BLaER1 (cell line): ENCODE results near the gene RLF.

Source experiments
- H3K27ac ChIP-seq: shearing (Covaris generic); formaldehyde crosslinking; 2 replicates; pipeline ENCODE4 v1.8.1; 2022
- H3K27me3 ChIP-seq: shearing (Covaris generic); formaldehyde crosslinking; 2 replicates; pipeline ENCODE4 v1.8.1; 2022
- H3K36me3 ChIP-seq: shearing (Covaris generic); formaldehyde crosslinking; 2 replicates; pipeline ENCODE4 v1.8.1; 2022
- H3K4me1 ChIP-seq: shearing (Covaris generic); formaldehyde crosslinking; 2 replicates; pipeline ENCODE4 v1.8.1; 2022
- H3K4me2 ChIP-seq: shearing (Covaris generic); formaldehyde crosslinking; 2 replicates; pipeline ENCODE4 v1.8.1; 2022
- H3K4me3 ChIP-seq: shearing (Covaris generic); formaldehyde crosslinking; 2 replicates; pipeline ENCODE4 v1.8.1; 2022
- H3K9ac ChIP-seq: shearing (Covaris generic); formaldehyde crosslinking; 2 replicates; pipeline ENCODE4 v1.8.1; 2022
- H3K9me3 ChIP-seq: shearing (Covaris generic); formaldehyde crosslinking; 2 replicates; pipeline ENCODE4 v1.8.1; 2022
- H4K20me1 ChIP-seq: shearing (Covaris generic); formaldehyde crosslinking; 2 replicates; pipeline ENCODE4 v1.8.1; 2022
- Cebpa-rat ChIP-seq: shearing (Covaris generic); IDR thresholded peaks from 2 replicates; pipeline ENCODE4 v1.8.1; 2022

Gene RLF

DNA sequence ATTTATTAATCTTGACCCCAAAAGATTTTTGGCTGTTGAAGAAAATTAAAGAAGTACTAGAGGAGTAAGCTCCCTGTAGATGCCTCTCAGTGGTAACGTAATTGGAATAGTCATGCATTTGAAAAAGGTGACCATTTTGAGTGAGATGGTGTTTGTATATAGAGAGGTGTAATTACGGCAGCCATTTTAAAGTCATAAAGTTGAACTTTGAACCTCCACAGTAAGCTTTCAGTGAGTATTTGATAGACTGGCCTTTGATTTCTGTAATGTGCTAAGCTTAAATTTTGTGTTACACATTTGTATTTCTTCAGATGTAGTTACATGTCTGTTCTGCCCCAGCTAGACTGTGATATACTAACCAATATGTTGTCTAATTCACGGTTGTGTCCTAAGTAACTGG, 65.0 kb downstream of the RLF start:
- Histone ChIP-seq H3K4me3 (no peak overlapping the region), H3K36me3 (peaks cover 91% of the 10 kb centered on the region), H3K4me2 (no peak overlapping the region), H3K9ac (no peak overlapping the region), H3K9me3 (no peaks in the 10 kb centered on the region), H3K4me1 (no peaks in the 10 kb centered on the region), H3K27ac (no peak overlapping the region), H4K20me1 (peaks cover 26% of the 10 kb centered on the region), H3K27me3 (no peaks in the 10 kb centered on the region)
- no peak for TF ChIP-seq Cebpa-rat

DNA sequence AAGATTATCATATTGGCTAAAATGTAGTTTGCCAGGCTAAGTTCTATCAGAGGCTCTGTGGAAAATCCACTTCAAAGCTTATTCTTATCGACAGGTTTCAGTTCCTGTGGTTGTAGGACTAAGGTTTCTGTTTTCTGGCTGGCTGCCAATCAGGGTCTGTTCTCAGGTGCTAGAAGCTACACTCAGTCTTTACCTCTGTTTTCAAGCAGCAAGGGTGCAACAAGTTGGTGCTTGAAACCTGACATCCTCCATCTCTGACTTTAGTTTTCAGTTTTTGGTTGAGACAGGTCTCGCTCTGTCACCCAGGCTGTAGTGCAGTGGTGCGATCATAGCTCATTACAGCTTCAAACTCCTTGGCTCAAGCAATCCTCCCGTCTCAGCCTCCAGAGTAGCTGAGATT, 71.3 kb downstream of the RLF start:
- Histone ChIP-seq H3K36me3 (peaks cover 98% of the 10 kb centered on the region), H3K4me2 (no peak overlapping the region)

DNA sequence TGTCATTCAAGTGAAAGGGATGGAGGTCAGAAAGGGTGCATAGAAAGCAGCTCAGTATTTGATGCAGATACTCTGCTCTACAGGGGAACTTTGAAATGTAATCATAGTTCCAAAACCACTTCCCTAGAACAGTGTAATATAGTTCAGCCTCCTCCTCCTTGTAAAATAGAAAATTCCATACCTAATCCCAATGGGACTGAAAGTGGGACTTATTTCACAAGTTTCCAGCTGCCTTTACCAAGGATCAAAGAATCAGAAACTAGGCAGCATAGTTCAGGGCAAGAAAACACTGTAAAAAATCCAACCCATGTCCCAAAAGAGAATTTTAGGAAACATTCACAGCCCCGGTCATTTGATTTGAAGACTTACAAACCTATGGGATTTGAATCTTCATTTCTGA, 78.4 kb downstream of the RLF start:
- Histone ChIP-seq H3K36me3 (peaks cover 64% of the 10 kb centered on the region), H3K4me1 (no peaks in the 10 kb centered on the region), H3K27me3 (no peaks in the 10 kb centered on the region), H3K9ac (no peak overlapping the region), H3K4me2 (no peak overlapping the region), H3K27ac (no peak overlapping the region), H3K9me3 (no peaks in the 10 kb centered on the region), H3K4me3 (no peak overlapping the region), H4K20me1 (peaks cover 17% of the 10 kb centered on the region; the same call in 1 of the 2 replicates)
- no peak for TF ChIP-seq Cebpa-rat

More for the DNA sequence above, 71.3 kb downstream of the RLF start:
- Histone ChIP-seq H3K4me3 (no peak overlapping the region), H4K20me1 (peaks cover 42% of the 10 kb centered on the region), H3K27ac (no peak overlapping the region), H3K9me3 (no peaks in the 10 kb centered on the region), H3K4me1 (no peaks in the 10 kb centered on the region), H3K27me3 (no peaks in the 10 kb centered on the region), H3K9ac (no peak overlapping the region)
- no peak for TF ChIP-seq Cebpa-rat

GRCh38 chr1:40240390-40240789, 79.2 kb downstream of the RLF start:
- peaks cover 56% of the 10 kb centered on the region for H3K36me3 ChIP-seq
- H3K9me3 ChIP-seq = no peaks in the 10 kb centered on the region
- H3K27ac ChIP-seq = no peak overlapping the region
- H3K4me3 ChIP-seq = no peak overlapping the region
- no peak overlapping the region for H3K4me2 ChIP-seq
- H3K4me1 ChIP-seq = no peaks in the 10 kb centered on the region
- no peak overlapping the region for H3K9ac ChIP-seq
- peaks cover 17% of the 10 kb centered on the region; the same call in 1 of the 2 replicates for H4K20me1 ChIP-seq
- no peak for TF ChIP-seq Cebpa-rat
- H3K27me3 ChIP-seq = no peaks in the 10 kb centered on the region

DNA sequence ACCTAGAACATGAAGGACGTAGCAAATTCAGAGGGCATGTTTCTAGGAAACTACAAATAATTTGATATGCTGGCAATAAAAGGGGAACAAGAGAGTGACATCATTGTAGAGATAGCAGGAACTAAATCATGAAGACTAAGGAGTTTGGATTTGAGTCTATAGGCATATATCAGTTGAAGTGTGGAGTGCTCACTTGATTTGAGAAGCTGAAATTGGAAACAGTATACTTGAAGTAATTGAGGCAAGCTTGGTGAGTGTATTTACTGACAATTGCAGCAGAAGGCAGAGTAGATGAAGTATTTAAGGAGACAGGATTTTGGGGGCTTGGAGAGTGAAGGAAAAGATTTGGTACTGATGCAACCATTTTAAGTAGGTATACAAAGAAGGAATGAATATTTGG, 80.2 kb downstream of the RLF start:
- H3K9me3 ChIP-seq = no peaks in the 10 kb centered on the region
- TF ChIP-seq Cebpa-rat = no peak
- H3K4me2 ChIP-seq = no peak overlapping the region
- peaks cover 15% of the 10 kb centered on the region; the same call in 1 of the 2 replicates for H4K20me1 ChIP-seq
- no peak overlapping the region for H3K27ac ChIP-seq
- no peak overlapping the region for H3K4me3 ChIP-seq
- no peaks in the 10 kb centered on the region for H3K27me3 ChIP-seq
- no peak overlapping the region for H3K9ac ChIP-seq
- peaks cover 46% of the 10 kb centered on the region for H3K36me3 ChIP-seq
- H3K4me1 ChIP-seq = no peaks in the 10 kb centered on the region

DNA sequence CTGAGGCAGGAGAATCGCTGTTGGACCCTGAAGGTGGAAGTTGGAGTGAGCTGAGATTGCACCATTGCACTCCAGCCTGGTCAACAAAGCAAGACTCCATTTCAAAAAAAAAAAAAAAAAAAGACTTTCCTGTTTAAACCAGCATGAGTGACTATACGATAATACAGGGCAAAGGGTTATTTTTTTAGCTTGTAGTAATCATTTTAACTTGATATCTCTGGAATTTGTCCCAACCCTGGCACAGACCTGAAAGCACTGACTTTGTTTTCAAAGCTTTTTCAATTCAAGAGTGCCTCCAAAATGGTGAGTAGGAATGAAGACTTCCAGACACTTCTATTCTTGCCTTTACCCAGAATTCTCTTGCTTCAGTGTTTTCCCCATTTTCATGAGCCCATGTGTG, 82.2 kb downstream of the RLF start:
- no peak for TF ChIP-seq Cebpa-rat
- no peak overlapping the region for H3K4me3 ChIP-seq
- H3K36me3 ChIP-seq = peaks cover 27% of the 10 kb centered on the region
- no peaks in the 10 kb centered on the region for H3K9me3 ChIP-seq
- no peak overlapping the region for H3K4me2 ChIP-seq
- no peak overlapping the region for H3K9ac ChIP-seq
- no peaks in the 10 kb centered on the region for H3K4me1 ChIP-seq
- peaks cover 12% of the 10 kb centered on the region; the same call in 1 of the 2 replicates for H4K20me1 ChIP-seq
- H3K27ac ChIP-seq = no peak overlapping the region
- no peaks in the 10 kb centered on the region for H3K27me3 ChIP-seq

- H3K4me2 ChIP-seq = no peak overlapping the region
- no peak for TF ChIP-seq Cebpa-rat
- H3K36me3 ChIP-seq = peaks cover 18% of the 10 kb centered on the region
- H3K27ac ChIP-seq = no peak overlapping the region
- no peaks in the 10 kb centered on the region for H3K27me3 ChIP-seq
- H3K9me3 ChIP-seq = no peaks in the 10 kb centered on the region
- no peaks in the 10 kb centered on the region for H3K4me1 ChIP-seq
- H4K20me1 ChIP-seq = peaks cover 3% of the 10 kb centered on the region; the same call in 1 of the 2 replicates
- H3K4me3 ChIP-seq = no peak overlapping the region
- no peak overlapping the region for H3K9ac ChIP-seq
Observed at GRCh38 chr1:40244138-40244744, 83.1 kb downstream of the RLF start.

- H4K20me1 ChIP-seq = no peaks in the 10 kb centered on the region
- H3K27me3 ChIP-seq = no peaks in the 10 kb centered on the region
- H3K27ac ChIP-seq = no peak overlapping the region
- peaks cover 6% of the 10 kb centered on the region; the same call in 1 of the 2 replicates for H3K36me3 ChIP-seq
- H3K4me1 ChIP-seq = no peaks in the 10 kb centered on the region
- no peak overlapping the region for H3K9ac ChIP-seq
- H3K4me2 ChIP-seq = no peak overlapping the region
- H3K9me3 ChIP-seq = no peaks in the 10 kb centered on the region
- H3K4me3 ChIP-seq = no peak overlapping the region
- TF ChIP-seq Cebpa-rat = no peak
Observed at GRCh38 chr1:40245686-40246085, 84.5 kb downstream of the RLF start.

- no peak within 1 kb of the TSS for H3K27ac ChIP-seq
Observed at GRCh38 chr1:40247655-40248054, 86.5 kb downstream of the RLF start, which contains the start of gene TMCO2. Gene TMCO2, plus strand, starts transcription at chr1:40247937. Its CDS starts 57 bp downstream, at chr1:40247994.

GRCh38 chr1:40248412-40248811, 87.2 kb downstream of the RLF start:
- H3K9ac ChIP-seq = no peak overlapping the region
- no peaks in the 10 kb centered on the region for H3K4me1 ChIP-seq
- H3K27me3 ChIP-seq = no peaks in the 10 kb centered on the region
- no peaks in the 10 kb centered on the region for H3K9me3 ChIP-seq
- H3K36me3 ChIP-seq = no peaks in the 10 kb centered on the region
- no peak overlapping the region for H3K27ac ChIP-seq
- H4K20me1 ChIP-seq = no peaks in the 10 kb centered on the region
- no peak for TF ChIP-seq Cebpa-rat
- no peak overlapping the region for H3K4me2 ChIP-seq
- no peak overlapping the region for H3K4me3 ChIP-seq

More at GRCh38 chr1:40247655-40248054, 86.5 kb downstream of the RLF start, which contains the start of gene TMCO2:
- Histone ChIP-seq H3K4me2 (no peak within 1 kb of the TSS), H3K27me3 (no peaks in the 10 kb centered on the region), H3K36me3 (no peaks in the 10 kb centered on the region), H3K4me3 (no peak within 1 kb of the TSS), H3K9me3 (no peaks in the 10 kb centered on the region), H3K4me1 (no peaks in the 10 kb centered on the region), H4K20me1 (no peaks in the 10 kb centered on the region), H3K9ac (no peak within 1 kb of the TSS)
- no peak for TF ChIP-seq Cebpa-rat

DNA sequence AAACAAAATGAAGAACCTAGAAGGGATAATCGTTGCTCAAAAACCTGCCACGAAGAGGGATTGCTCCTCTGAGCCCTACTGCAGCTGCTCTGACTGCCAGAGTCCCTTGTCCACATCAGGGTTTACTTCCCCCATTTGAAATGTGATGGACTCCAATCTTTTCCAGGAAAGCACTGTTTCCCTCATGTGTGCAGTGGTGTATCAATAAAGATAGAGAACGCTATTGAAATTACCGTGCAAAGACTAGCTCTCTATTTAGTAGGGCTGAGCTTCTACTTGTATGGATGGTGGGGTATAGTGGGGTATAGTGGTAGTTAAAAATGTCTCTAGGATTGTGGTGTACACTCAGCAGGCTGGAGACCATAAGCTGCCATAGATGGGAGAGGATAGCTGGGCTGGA, 90.3 kb downstream of the RLF start:
- Histone ChIP-seq H4K20me1 (no peaks in the 10 kb centered on the region), H3K27me3 (no peaks in the 10 kb centered on the region), H3K4me2 (no peak overlapping the region), H3K27ac (no peak overlapping the region), H3K9ac (no peak overlapping the region), H3K9me3 (no peaks in the 10 kb centered on the region), H3K4me3 (no peak overlapping the region), H3K4me1 (peaks cover 6% of the 10 kb centered on the region), H3K36me3 (no peaks in the 10 kb centered on the region)
- TF ChIP-seq Cebpa-rat = no peak
